ENCODE data around the gene YPEL5. TPM values are rescaled to one million over a fixed set of nuclear protein-coding genes. Genes with fewer than 3 reads are reported as not detected.
A peak's percentile ranks its signal among the peaks of the same experiment; 100 is the strongest.

Gene YPEL5
- total and polyA plus RNA-seq, 10 of the 15 experiments (the other 5 are each of a cell fraction or from before 2014, with no cell fraction given), result 18.8 to 47.3 (median 21.7) TPM

GRCh38 chr2:30149513-30149912, 2.7 kb downstream of the YPEL5 start (continued):
- no peak for TF ChIP-seq PML (IDR thresholded peaks at IDR 0.05; ENCODE audit: low read length)
- no peak for TF ChIP-seq EGR1 (IDR thresholded peaks at IDR 0.05; ENCODE audit: borderline replicate concordance in 1 of 2, low read depth in 2 of 2, low read length in 2 of 2)
- TF ChIP-seq, protein P1, sequence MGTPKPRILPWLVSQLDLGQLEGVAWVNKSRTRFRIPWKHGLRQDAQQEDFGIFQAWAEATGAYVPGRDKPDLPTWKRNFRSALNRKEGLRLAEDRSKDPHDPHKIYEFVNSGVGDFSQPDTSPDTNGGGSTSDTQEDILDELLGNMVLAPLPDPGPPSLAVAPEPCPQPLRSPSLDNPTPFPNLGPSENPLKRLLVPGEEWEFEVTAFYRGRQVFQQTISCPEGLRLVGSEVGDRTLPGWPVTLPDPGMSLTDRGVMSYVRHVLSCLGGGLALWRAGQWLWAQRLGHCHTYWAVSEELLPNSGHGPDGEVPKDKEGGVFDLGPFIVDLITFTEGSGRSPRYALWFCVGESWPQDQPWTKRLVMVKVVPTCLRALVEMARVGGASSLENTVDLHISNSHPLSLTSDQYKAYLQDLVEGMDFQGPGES (IDR thresholded peaks at IDR 0.05), result no peak
- no peak for TF ChIP-seq POLR2AphosphoS2 (IDR thresholded peaks at IDR 0.05; ENCODE audit: low read depth, low read length)
- TF ChIP-seq ZSCAN29 (IDR thresholded peaks at IDR 0.05), result no peak
- no peak for TF ChIP-seq RAD51 (IDR thresholded peaks at IDR 0.05)
- TF ChIP-seq ZNF274 (IDR thresholded peaks at IDR 0.05; ENCODE audit: insufficient read depth, insufficient read length), result no peak
- TF ChIP-seq DPF2 (IDR thresholded peaks at IDR 0.05), result peak; percentile 68; the same call in 1 of the 2 replicates
- TF ChIP-seq BACH1 (IDR thresholded peaks at IDR 0.05; ENCODE audit: borderline replicate concordance), result no peak
- TF ChIP-seq, protein P2, sequence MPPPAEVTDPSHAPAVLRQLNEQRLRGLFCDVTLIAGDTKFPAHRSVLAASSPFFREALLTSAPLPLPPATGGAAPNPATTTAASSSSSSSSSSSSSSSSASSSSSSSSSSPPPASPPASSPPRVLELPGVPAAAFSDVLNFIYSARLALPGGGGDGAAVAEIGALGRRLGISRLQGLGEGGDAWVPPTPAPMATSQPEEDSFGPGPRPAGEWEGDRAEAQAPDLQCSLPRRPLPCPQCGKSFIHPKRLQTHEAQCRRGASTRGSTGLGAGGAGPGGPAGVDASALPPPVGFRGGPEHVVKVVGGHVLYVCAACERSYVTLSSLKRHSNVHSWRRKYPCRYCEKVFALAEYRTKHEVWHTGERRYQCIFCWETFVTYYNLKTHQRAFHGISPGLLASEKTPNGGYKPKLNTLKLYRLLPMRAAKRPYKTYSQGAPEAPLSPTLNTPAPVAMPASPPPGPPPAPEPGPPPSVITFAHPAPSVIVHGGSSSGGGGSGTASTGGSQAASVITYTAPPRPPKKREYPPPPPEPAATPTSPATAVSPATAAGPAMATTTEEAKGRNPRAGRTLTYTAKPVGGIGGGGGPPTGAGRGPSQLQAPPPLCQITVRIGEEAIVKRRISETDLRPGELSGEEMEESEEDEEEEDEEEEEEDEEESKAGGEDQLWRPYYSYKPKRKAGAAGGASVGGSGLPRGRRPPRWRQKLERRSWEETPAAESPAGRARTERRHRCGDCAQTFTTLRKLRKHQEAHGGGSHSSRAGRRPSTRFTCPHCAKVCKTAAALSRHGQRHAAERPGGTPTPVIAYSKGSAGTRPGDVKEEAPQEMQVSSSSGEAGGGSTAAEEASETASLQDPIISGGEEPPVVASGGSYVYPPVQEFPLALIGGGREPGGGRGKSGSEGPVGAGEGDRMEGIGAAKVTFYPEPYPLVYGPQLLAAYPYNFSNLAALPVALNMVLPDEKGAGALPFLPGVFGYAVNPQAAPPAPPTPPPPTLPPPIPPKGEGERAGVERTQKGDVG (CRISPR knock-in tag; IDR thresholded peaks at IDR 0.05), result no peak
- peak; percentile 47 for TF ChIP-seq RUNX3 (IDR thresholded peaks at IDR 0.05; ENCODE audit: low read length)
- peak; percentile 54; the same call in 1 of the 2 replicates for TF ChIP-seq JUNB (IDR thresholded peaks at IDR 0.05)
- no peak for TF ChIP-seq CBFB (IDR thresholded peaks at IDR 0.05; ENCODE audit: low read depth)
- 0 out of 2 replicates have a peak, but pooled peaks have one; percentile 32 for TF ChIP-seq MTA2 (IDR thresholded peaks at IDR 0.05; ENCODE audit: low read depth)
- TF ChIP-seq ZBTB40 (IDR thresholded peaks at IDR 0.05; ENCODE audit: borderline replicate concordance), result no peak
- no peak for TF ChIP-seq SP1 (IDR thresholded peaks at IDR 0.05; ENCODE audit: low read depth, low read length)
- TF ChIP-seq MYC (IDR thresholded peaks at IDR 0.05; ENCODE audit: insufficient read depth, insufficient read length, insufficient replicate concordance, low read length, severe bottlenecking), result no peak
- no peak for TF ChIP-seq CBX3 (IDR thresholded peaks at IDR 0.05; ENCODE audit: borderline replicate concordance, low read depth)
- TF ChIP-seq, protein P3, sequence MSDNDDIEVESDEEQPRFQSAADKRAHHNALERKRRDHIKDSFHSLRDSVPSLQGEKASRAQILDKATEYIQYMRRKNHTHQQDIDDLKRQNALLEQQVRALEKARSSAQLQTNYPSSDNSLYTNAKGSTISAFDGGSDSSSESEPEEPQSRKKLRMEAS (IDR thresholded peaks at IDR 0.05; ENCODE audit: low read depth, low read length), result no peak
- peak; percentile 67 for TF ChIP-seq IKZF1 (conservative IDR thresholded peaks at IDR 0.05)
- TF ChIP-seq IKZF2 (IDR thresholded peaks at IDR 0.05), result peak in 1 of 2 experiments; percentile 47; a peak in 1 of 4 replicates
- no peak; the same call in 1 of the 2 replicates for TF ChIP-seq MXI1 (IDR thresholded peaks at IDR 0.05; ENCODE audit: low read depth, low read length)
- 0 out of 2 replicates have a peak, but pooled peaks have one; percentile 17 for TF ChIP-seq ZBED1 (IDR thresholded peaks at IDR 0.05; ENCODE audit: borderline replicate concordance)
- 0 out of 2 replicates have a peak, but pooled peaks have one; percentile 13 for TF ChIP-seq SPI1 (IDR thresholded peaks at IDR 0.05; ENCODE audit: borderline replicate concordance, insufficient read depth, low read depth, low read length)
- no peak for TF ChIP-seq STAT1 (conservative IDR thresholded peaks at IDR 0.05)

All from GM12878 (cell line).